Smooth muscle cell (in vitro differentiated cells): ENCODE measurements around the gene ALDH16A1. TPM values are rescaled to one million over a fixed set of nuclear protein-coding genes. Genes with fewer than 3 reads are reported as not detected.

ENCODE experiments used
- DNase-seq: peaks from one replicate; lab custom pipeline; 2025; ENCODE audit not compliant: unreplicated experiment; lab: John Stamatoyannopoulos, UW
- H2AFZ ChIP-seq: fragments of 200-600 bp; sonication (generic); 2 replicates; pipeline ENCODE4 v1.6.0; 2016; ENCODE audit warnings: antibody characterized with exemption, low read depth, mild to moderate bottlenecking
- H3F3A ChIP-seq: fragments of 200-600 bp; sonication (generic); 2 replicates; pipeline ENCODE4 v1.6.0; 2017; ENCODE audit warnings: antibody characterized with exemption, low read depth
- H3K27ac ChIP-seq: fragments of 200-600 bp; sonication (generic); 2 replicates; pipeline ENCODE4 v1.5.1; 2016; ENCODE audit warnings: low read depth, mild to moderate bottlenecking
- H3K27me3 ChIP-seq: fragments of 200-600 bp; sonication (generic); 2 replicates; pipeline ENCODE4 v1.6.1; 2016; ENCODE audit warnings: low read depth, mild to moderate bottlenecking
- H3K36me3 ChIP-seq: fragments of 200-600 bp; sonication (generic); 2 replicates; pipeline ENCODE4 v1.5.1; 2016; ENCODE audit warnings: low read depth
- H3K4me1 ChIP-seq: fragments of 200-600 bp; sonication (generic); 2 replicates; pipeline ENCODE4 v1.5.1; 2016; ENCODE audit warnings: low read depth
- H3K4me2 ChIP-seq: fragments of 200-600 bp; sonication (generic); 2 replicates; pipeline ENCODE4 v1.6.0; 2016; ENCODE audit warnings: mild to moderate bottlenecking
- H3K4me3 ChIP-seq: fragments of 200-600 bp; sonication (generic); 2 replicates; pipeline ENCODE4 v1.5.1; 2016; ENCODE audit warnings: mild to moderate bottlenecking
- H3K79me2 ChIP-seq: fragments of 200-600 bp; sonication (generic); 2 replicates; pipeline ENCODE4 v1.6.0; 2016; ENCODE audit warnings: low read depth, mild to moderate bottlenecking
- H3K9ac ChIP-seq: fragments of 200-600 bp; sonication (generic); 2 replicates; pipeline ENCODE4 v1.6.0; 2016; ENCODE audit warnings: low read depth
- H3K9me3 ChIP-seq: fragments of 200-600 bp; sonication (generic); replicated peaks from 2 replicates; pipeline ENCODE4 v1.5.1; 2016; ENCODE audit warnings: low read depth
- H4K20me1 ChIP-seq: fragments of 200-600 bp; sonication (generic); 2 replicates; pipeline ENCODE4 v1.6.0; 2016; ENCODE audit warnings: low read depth
- CTCF ChIP-seq: fragments of 200-600 bp; sonication (generic); IDR thresholded peaks from 2 replicates; pipeline ENCODE4 v1.5.1; 2017; ENCODE audit warnings: borderline replicate concordance, mild to moderate bottlenecking, antibody characterized with exemption; ENCODE audit not compliant: insufficient read depth, poor library complexity, severe bottlenecking
- WGBS: methylation state at CpG from one replicate; pipeline ENCODE4 v1.1.7; 2016; ENCODE audit warnings: low lambda C conversion rate; 5-methylcytosine and 5-hydroxymethylcytosine counted together
- polyA plus RNA-seq: library from polyadenylated mRNA; unstranded; fragments of >200 nt; fragmentation: Nextera tagmentation; extraction: Ambion mirVana; gene quantifications from 2 replicates; pipeline ENCODE4 v1.2.1, GENCODE V29; 2016
- total RNA-seq: library from RNA; depleted of rRNA; stranded (reverse); fragments of >200 nt; gene quantifications from 2 replicates; pipeline ENCODE4 v1.2.3, GENCODE V29; 2014

The ALDH16A1 gene
- total and polyA plus RNA-seq, 2 experiments from 2014 or later: 10.5 to 24.6 TPM

GRCh38 chr19:49415102-49415809, 37.8 kb upstream of the ALDH16A1 start:
- TF ChIP-seq CTCF: no peak
- Histone ChIP-seq H3K79me2 (no peaks in the 10 kb centered on the region), H3K9me3 (no peaks in the 10 kb centered on the region), H3K4me1 (no peaks in the 10 kb centered on the region), H3K4me3 (no peak overlapping the region), H3F3A (no peaks in the 10 kb centered on the region), H2AFZ (no peak overlapping the region), H4K20me1 (no peaks in the 10 kb centered on the region), H3K36me3 (no peaks in the 10 kb centered on the region), H3K27me3 (peaks cover 26% of the 10 kb centered on the region), H3K27ac (no peak overlapping the region), H3K9ac (no peak overlapping the region), H3K4me2 (no peak overlapping the region)
- DNase-seq: no peak
- WGBS: 58% methylated on average over 15 of the region's 15 CpGs

- Histone ChIP-seq H4K20me1 (no peaks in the 10 kb centered on the region), H3K4me3 (no peak overlapping the region), H3K36me3 (no peaks in the 10 kb centered on the region), H3K4me1 (no peaks in the 10 kb centered on the region), H3K27ac (no peak overlapping the region), H3K9ac (no peak overlapping the region), H3K4me2 (no peak overlapping the region), H3K79me2 (no peaks in the 10 kb centered on the region), H3K9me3 (no peaks in the 10 kb centered on the region), H3F3A (peaks cover 3% of the 10 kb centered on the region), H3K27me3 (peaks cover 32% of the 10 kb centered on the region), H2AFZ (no peak overlapping the region)
- TF ChIP-seq CTCF: no peak
- 93% methylated on average over 2 of the region's 2 CpGs for WGBS
- DNase-seq: no peak
Measured at GRCh38 chr19:49415810-49416200, 37.2 kb upstream of the ALDH16A1 start.

- Histone ChIP-seq H3K4me3 (no peak overlapping the region), H3K36me3 (no peaks in the 10 kb centered on the region), H3K4me2 (no peak overlapping the region), H3K4me1 (no peaks in the 10 kb centered on the region), H3K79me2 (no peaks in the 10 kb centered on the region), H3K9me3 (no peaks in the 10 kb centered on the region), H4K20me1 (no peaks in the 10 kb centered on the region), H2AFZ (no peak overlapping the region), H3K9ac (no peak overlapping the region), H3F3A (peaks cover 3% of the 10 kb centered on the region), H3K27ac (no peak overlapping the region), H3K27me3 (peaks cover 45% of the 10 kb centered on the region)
- WGBS: 53% methylated on average over 7 of the region's 7 CpGs
- no peak for DNase-seq
- TF ChIP-seq CTCF: no peak
Measured at GRCh38 chr19:49417088-49417487, 35.9 kb upstream of the ALDH16A1 start.

GRCh38 chr19:49418511-49418910, 34.5 kb upstream of the ALDH16A1 start:
- Histone ChIP-seq H4K20me1 (no peaks in the 10 kb centered on the region), H2AFZ (no peak overlapping the region), H3K27ac (no peak overlapping the region), H3K79me2 (no peaks in the 10 kb centered on the region), H3K36me3 (no peaks in the 10 kb centered on the region), H3K27me3 (peaks cover 59% of the 10 kb centered on the region), H3K4me3 (no peak overlapping the region), H3K4me1 (peaks cover 13% of the 10 kb centered on the region), H3K9ac (no peak overlapping the region), H3F3A (peaks cover 3% of the 10 kb centered on the region), H3K9me3 (no peaks in the 10 kb centered on the region), H3K4me2 (no peak overlapping the region)
- WGBS: 96% methylated on average over 5 of the region's 5 CpGs
- no peak for TF ChIP-seq CTCF
- DNase-seq: no peak
